ENCODE measurements around the gene TEK. TPM values are rescaled to one million over a fixed set of nuclear protein-coding genes. Genes with fewer than 3 reads are reported as not detected.

TEK gene
- total RNA-seq, 1 donor, result 8.3 TPM

GRCh38 chr9:27131731-27132130, 22.7 kb downstream of the TEK start:
- Histone ChIP-seq H4K20me1 (ENCODE audit: insufficient read depth, low read length) (no peaks in the 10 kb centered on the region), H3K27ac (ENCODE audit: low read depth, low read length) (no peak overlapping the region), H3K4me2 (ENCODE audit: insufficient read depth, low read length) (no peak overlapping the region), H2AFZ (ENCODE audit: low read length) (no peak overlapping the region), H3K9me3 (ENCODE audit: low read depth, low read length) (no peaks in the 10 kb centered on the region), H3K36me3 (ENCODE audit: insufficient read depth, low read length) (no peaks in the 10 kb centered on the region), H3K4me1 (ENCODE audit: insufficient read depth, low read length) (peaks cover 4% of the 10 kb centered on the region), H3K27me3 (ENCODE audit: insufficient read depth, low read length) (no peaks in the 10 kb centered on the region), H3K4me3 (ENCODE audit: insufficient read depth, low read length) (no peak overlapping the region), H3K79me2 (ENCODE audit: insufficient read depth, low read length) (no peaks in the 10 kb centered on the region)
- no peak for DNase-seq (ENCODE audit: insufficient read length, low spot score, missing footprints)
- no peak for TF ChIP-seq CTCF (IDR thresholded peaks at IDR 0.05; ENCODE audit: extremely low read depth, low read depth, low read length)

DNA sequence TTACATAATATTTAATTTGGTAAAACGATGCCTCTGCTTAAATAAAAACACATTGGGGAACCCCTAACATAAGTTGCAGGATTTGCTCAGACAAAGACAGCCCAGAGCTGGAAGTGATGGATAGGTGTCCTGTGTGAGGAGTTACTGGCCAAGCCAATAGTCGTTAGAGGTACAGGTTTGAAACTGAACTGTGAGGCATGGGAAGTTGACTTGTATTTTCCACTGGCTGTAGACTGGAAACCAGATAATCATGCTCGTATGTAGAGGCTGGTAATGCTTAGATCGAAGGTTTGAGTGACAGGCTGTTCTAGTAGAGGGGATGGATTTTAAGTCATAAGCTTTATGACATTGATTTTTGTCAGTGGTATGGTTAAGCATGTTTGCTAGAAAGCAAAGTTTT, 24.8 kb downstream of the TEK start:
- no peak for DNase-seq (ENCODE audit: insufficient read length, low spot score, missing footprints)
- no peak overlapping the region for H3K4me3 ChIP-seq (ENCODE audit: insufficient read depth, low read length)
- H3K4me2 ChIP-seq (ENCODE audit: insufficient read depth, low read length), result no peak overlapping the region
- H4K20me1 ChIP-seq (ENCODE audit: insufficient read depth, low read length), result no peaks in the 10 kb centered on the region
- H2AFZ ChIP-seq (ENCODE audit: low read length), result no peak overlapping the region
- H3K9me3 ChIP-seq (ENCODE audit: low read depth, low read length), result no peaks in the 10 kb centered on the region
- H3K36me3 ChIP-seq (ENCODE audit: insufficient read depth, low read length), result no peaks in the 10 kb centered on the region
- H3K4me1 ChIP-seq (ENCODE audit: insufficient read depth, low read length), result peaks cover 4% of the 10 kb centered on the region
- TF ChIP-seq CTCF (IDR thresholded peaks at IDR 0.05; ENCODE audit: extremely low read depth, low read depth, low read length), result no peak
- no peaks in the 10 kb centered on the region for H3K27me3 ChIP-seq (ENCODE audit: insufficient read depth, low read length)
- H3K27ac ChIP-seq (ENCODE audit: low read depth, low read length), result no peak overlapping the region
- H3K79me2 ChIP-seq (ENCODE audit: insufficient read depth, low read length), result no peaks in the 10 kb centered on the region

GRCh38 chr9:27142299-27142930, 33.4 kb downstream of the TEK start:
- DNase-seq (ENCODE audit: insufficient read length, low spot score, missing footprints), result peak; percentile 67
- Histone ChIP-seq H3K27ac (ENCODE audit: low read depth, low read length) (no peak overlapping the region), H3K4me1 (ENCODE audit: insufficient read depth, low read length) (no peaks in the 10 kb centered on the region), H3K27me3 (ENCODE audit: insufficient read depth, low read length) (no peaks in the 10 kb centered on the region), H3K9me3 (ENCODE audit: low read depth, low read length) (no peaks in the 10 kb centered on the region), H3K4me2 (ENCODE audit: insufficient read depth, low read length) (no peak overlapping the region), H3K36me3 (ENCODE audit: insufficient read depth, low read length) (no peaks in the 10 kb centered on the region), H3K4me3 (ENCODE audit: insufficient read depth, low read length) (no peak overlapping the region), H4K20me1 (ENCODE audit: insufficient read depth, low read length) (no peaks in the 10 kb centered on the region), H2AFZ (ENCODE audit: low read length) (no peak overlapping the region), H3K79me2 (ENCODE audit: insufficient read depth, low read length) (no peaks in the 10 kb centered on the region)
- no peak for TF ChIP-seq CTCF (IDR thresholded peaks at IDR 0.05; ENCODE audit: extremely low read depth, low read depth, low read length)

GRCh38 chr9:27145143-27145542, 36.1 kb downstream of the TEK start:
- no peak overlapping the region for H3K27ac ChIP-seq (ENCODE audit: low read depth, low read length)
- no peak for TF ChIP-seq CTCF (IDR thresholded peaks at IDR 0.05; ENCODE audit: extremely low read depth, low read depth, low read length)
- no peaks in the 10 kb centered on the region for H3K79me2 ChIP-seq (ENCODE audit: insufficient read depth, low read length)
- no peaks in the 10 kb centered on the region for H3K27me3 ChIP-seq (ENCODE audit: insufficient read depth, low read length)
- no peaks in the 10 kb centered on the region for H3K4me1 ChIP-seq (ENCODE audit: insufficient read depth, low read length)
- H2AFZ ChIP-seq (ENCODE audit: low read length), result no peak overlapping the region
- no peak overlapping the region for H3K4me2 ChIP-seq (ENCODE audit: insufficient read depth, low read length)
- H3K4me3 ChIP-seq (ENCODE audit: insufficient read depth, low read length), result no peak overlapping the region
- H4K20me1 ChIP-seq (ENCODE audit: insufficient read depth, low read length), result no peaks in the 10 kb centered on the region
- H3K36me3 ChIP-seq (ENCODE audit: insufficient read depth, low read length), result no peaks in the 10 kb centered on the region
- no peaks in the 10 kb centered on the region for H3K9me3 ChIP-seq (ENCODE audit: low read depth, low read length)
- no peak for DNase-seq (ENCODE audit: insufficient read length, low spot score, missing footprints)
